WTC11 (cell line): Measurements from ENCODE around the gene TBL1X. TPM values are rescaled to one million over a fixed set of nuclear protein-coding genes. Genes with fewer than 3 reads are reported as not detected.

ENCODE experiments used
- ATAC-seq: fragments of 200-7000 bp; cut with Tn5 transposase; 2 replicates; pipeline ENCODE4 v1.10.0; 2021; ENCODE audit warnings: mild to moderate bottlenecking, moderate library complexity
- CTCF ChIA-PET: fragments of 300-600 bp; sonication (Branson Sonifier 250); formaldehyde crosslinking; loops from one replicate; lab custom pipeline; 2021; ENCODE audit warnings: antibody characterized with exemption; lab: Charles Lee
- POLR2A ChIA-PET: fragments of 350-600 bp; sonication (Branson Sonifier 250); formaldehyde crosslinking; loops from one replicate; lab custom pipeline; 2021; ENCODE audit warnings: antibody characterized with exemption; lab: Charles Lee
- DNase-seq: peaks from one replicate; pipeline ENCODE4 v3.0.0; 2021; ENCODE audit warnings: low spot score
- H3K27ac Mint-ChIP-seq: 2 replicates; pipeline ENCODE4 v1.8.0; 2021; ENCODE audit warnings: mixed read lengths
- H3K27me3 Mint-ChIP-seq: 2 replicates; pipeline ENCODE4 v1.8.0; 2021; ENCODE audit warnings: low read depth, mild to moderate bottlenecking, moderate library complexity, mixed read lengths
- H3K36me3 Mint-ChIP-seq: 2 replicates; pipeline ENCODE4 v1.8.0; 2021; ENCODE audit warnings: mixed read lengths
- H3K4me1 Mint-ChIP-seq: 2 replicates; pipeline ENCODE4 v1.8.0; 2022; ENCODE audit warnings: mixed read lengths
- H3K4me3 Mint-ChIP-seq: 2 replicates; pipeline ENCODE4 v1.8.0; 2021; ENCODE audit warnings: mild to moderate bottlenecking, moderate library complexity, mixed read lengths
- H3K9me3 Mint-ChIP-seq: 2 replicates; pipeline ENCODE4 v1.8.0; 2021; ENCODE audit warnings: mixed read lengths
- ATF2 ChIP-seq: sonication (generic); formaldehyde crosslinking; IDR thresholded peaks from 2 replicates; pipeline ENCODE4 v1.8.1; 2022; ENCODE audit warnings: low read depth, missing genetic modification reagents, borderline replicate concordance
- E2F4 ChIP-seq: sonication (generic); formaldehyde crosslinking; IDR thresholded peaks from 2 replicates; pipeline ENCODE4 v1.8.1; 2022; ENCODE audit warnings: low read depth, mild to moderate bottlenecking, moderate library complexity, missing genetic modification reagents, borderline replicate concordance
- MAX ChIP-seq: sonication (generic); formaldehyde crosslinking; IDR thresholded peaks from 2 replicates; pipeline ENCODE4 v1.8.0; 2022; ENCODE audit warnings: mild to moderate bottlenecking, missing genetic modification reagents
- MYBL2 ChIP-seq: sonication (generic); formaldehyde crosslinking; IDR thresholded peaks from 2 replicates; pipeline ENCODE4 v1.8.1; 2023; ENCODE audit warnings: mild to moderate bottlenecking, moderate library complexity, missing genetic modification reagents
- NFE2L1 ChIP-seq: sonication (generic); formaldehyde crosslinking; IDR thresholded peaks from 2 replicates; pipeline ENCODE4 v1.8.1; 2023; ENCODE audit warnings: missing genetic modification reagents
- NR2C2 ChIP-seq: sonication (generic); formaldehyde crosslinking; IDR thresholded peaks from 2 replicates; pipeline ENCODE4 v1.8.0; 2022; ENCODE audit warnings: mild to moderate bottlenecking, missing genetic modification reagents
- RELA ChIP-seq: sonication (generic); formaldehyde crosslinking; IDR thresholded peaks from 2 replicates; pipeline ENCODE4 v1.8.1; 2022; ENCODE audit warnings: missing genetic modification reagents, mild to moderate bottlenecking, borderline replicate concordance
- SMAD3 ChIP-seq: sonication (generic); formaldehyde crosslinking; IDR thresholded peaks from 2 replicates; pipeline ENCODE4 v1.8.0; 2022; ENCODE audit warnings: missing genetic modification reagents, mild to moderate bottlenecking, borderline replicate concordance
- STAT6 ChIP-seq: sonication (generic); formaldehyde crosslinking; conservative IDR thresholded peaks from 2 replicates; pipeline ENCODE4 v1.8.1; 2023; ENCODE audit warnings: mild to moderate bottlenecking, low read depth, missing genetic modification reagents, moderate library complexity
- TP53 ChIP-seq: sonication (generic); formaldehyde crosslinking; IDR thresholded peaks from 2 replicates; pipeline ENCODE4 v1.8.1; 2023; ENCODE audit warnings: mild to moderate bottlenecking, missing genetic modification reagents
- ZNF232 ChIP-seq: sonication (generic); formaldehyde crosslinking; IDR thresholded peaks from 2 replicates; pipeline ENCODE4 v1.8.0; 2022; ENCODE audit warnings: mild to moderate bottlenecking, missing genetic modification reagents
- ZNF281 ChIP-seq: sonication (generic); formaldehyde crosslinking; IDR thresholded peaks from 2 replicates; pipeline ENCODE4 v1.8.0; 2023; ENCODE audit warnings: mild to moderate bottlenecking, missing genetic modification reagents
- ZNF425 ChIP-seq: fragments of 250-450 bp; sonication (Bioruptor Pico); conservative IDR thresholded peaks from 2 replicates; pipeline ENCODE4 v1.9.0; 2021; ENCODE audit warnings: mild to moderate bottlenecking
- ZNF671 ChIP-seq: fragments of 250-450 bp; sonication (Bioruptor Pico); IDR thresholded peaks from 2 replicates; pipeline ENCODE4 v1.8.0; 2021; ENCODE audit warnings: mild to moderate bottlenecking
- total RNA-seq: library from RNA; stranded (reverse); gene quantifications from 3 replicates; pipeline ENCODE4 v1.2.3, GENCODE V29; 2021

TBL1X gene
- total RNA-seq, 1 experiment from 2014 or later = 27.7 TPM

GRCh38 chrX:9597361-9598035 is 132.6 kb downstream of the TBL1X start:
- ChIA-PET POLR2A (no interaction called here), CTCF (no interaction called here)
- no peak for DNase-seq
- no peak for ATAC-seq
- Mint-ChIP-seq H3K4me1 (peaks cover 28% of the 10 kb centered on the region), H3K9me3 (no peaks in the 10 kb centered on the region), H3K36me3 (peaks cover 2% of the 10 kb centered on the region; the same call in 1 of the 2 replicates), H3K4me3 (no peak overlapping the region), H3K27me3 (no peaks in the 10 kb centered on the region), H3K27ac (no peak overlapping the region)
- TF ChIP-seq NR2C2 (CRISPR knock-in tag) (no peak), ZNF281 (CRISPR knock-in tag) (no peak), SMAD3 (CRISPR knock-in tag) (no peak), ZNF425 (no peak), E2F4 (CRISPR knock-in tag) (no peak), NFE2L1 (CRISPR knock-in tag) (no peak)

GRCh38 chrX:9598344-9598743 is 133.5 kb downstream of the TBL1X start:
- Mint-ChIP-seq H3K9me3 (no peaks in the 10 kb centered on the region), H3K27ac (no peak overlapping the region), H3K27me3 (no peaks in the 10 kb centered on the region), H3K4me1 (peaks cover 28% of the 10 kb centered on the region), H3K4me3 (no peak overlapping the region), H3K36me3 (no peaks in the 10 kb centered on the region)
- ChIA-PET POLR2A (no interaction called here), CTCF (no interaction called here)
- TF ChIP-seq MAX (CRISPR knock-in tag) = no peak
- no peak for TF ChIP-seq ATF2
- TF ChIP-seq RELA (CRISPR knock-in tag) = no peak
- TF ChIP-seq ZNF671 (CRISPR knock-in tag) = no peak
- no peak for TF ChIP-seq STAT6 (CRISPR knock-in tag)
- no peak for TF ChIP-seq ZNF232 (CRISPR knock-in tag)
- TF ChIP-seq MYBL2 = no peak
- TF ChIP-seq TP53 = no peak
- DNase-seq (no peak), ATAC-seq (no peak)
